Measurements from ENCODE around the gene SH3RF3. TPM values are rescaled to one million over a fixed set of nuclear protein-coding genes. Genes with fewer than 3 reads are reported as not detected.
A peak's percentile ranks its signal among the peaks of the same experiment; 100 is the strongest.

Gene SH3RF3
- total RNA-seq, 1 donor from 2014 or later, result 7.3 TPM

DNA sequence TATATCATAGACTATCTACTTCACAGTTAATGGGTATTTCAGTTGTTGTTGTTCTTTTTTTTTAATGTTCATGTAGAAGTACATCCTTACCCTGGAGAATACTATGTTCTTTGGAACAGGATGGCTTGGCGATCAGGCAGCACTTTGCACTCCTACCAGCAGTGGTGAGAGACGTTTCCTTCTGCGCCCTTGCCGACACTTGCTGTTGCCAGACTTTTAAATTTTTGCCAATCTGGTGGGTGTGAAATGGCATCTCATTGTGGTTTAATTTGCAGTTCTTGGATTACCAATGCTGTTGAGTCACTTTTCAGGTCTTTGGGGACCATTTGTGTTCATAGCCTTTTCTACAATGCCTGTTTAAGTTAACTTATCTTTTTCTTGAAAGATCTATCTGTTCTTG, 197.3 kb downstream of the SH3RF3 start:
- Histone ChIP-seq H3K36me3 (ENCODE audit: insufficient read depth, low read length) (no peaks in the 10 kb centered on the region), H3K79me2 (ENCODE audit: insufficient read depth, low read length) (no peaks in the 10 kb centered on the region), H3K27me3 (ENCODE audit: insufficient read depth, low read length) (no peaks in the 10 kb centered on the region), H3K9me3 (ENCODE audit: insufficient read depth, low read depth, low read length) (no peaks in the 10 kb centered on the region), H3K27ac (ENCODE audit: low read depth, low read length) (no peak overlapping the region), H3K4me3 (ENCODE audit: insufficient read depth, low read depth, low read length) (no peak overlapping the region), H3K4me1 (ENCODE audit: insufficient read depth, low read length) (peaks cover 39% of the 10 kb centered on the region), H3K4me2 (ENCODE audit: low read length) (no peak overlapping the region), H3K9ac (ENCODE audit: low read length) (no peak overlapping the region), H2AFZ (ENCODE audit: low read depth, low read length) (no peak overlapping the region), H4K20me1 (ENCODE audit: insufficient read depth, low read length) (peaks cover 5% of the 10 kb centered on the region)
- Mint-ChIP-seq H3K4me1 (ENCODE audit: low read depth, unreplicated experiment) (peaks cover 48% of the 10 kb centered on the region), H3K4me3 (ENCODE audit: unreplicated experiment) (no peak overlapping the region), H3K9me3 (ENCODE audit: unreplicated experiment) (peaks cover 2% of the 10 kb centered on the region), H3K27ac (ENCODE audit: unreplicated experiment) (no peak overlapping the region), H3K36me3 (ENCODE audit: low read depth, unreplicated experiment) (no peaks in the 10 kb centered on the region), H3K27me3 (ENCODE audit: low read depth, unreplicated experiment) (peaks cover 2% of the 10 kb centered on the region)
- TF ChIP-seq CTCF (IDR thresholded peaks at IDR 0.05; ENCODE audit: insufficient read depth, low read depth, low read length) (no peak), EZH2 (IDR thresholded peaks at IDR 0.05; ENCODE audit: insufficient read depth, low read length) (no peak)
- DNase-seq (ENCODE audit: low read depth) (no peak), FAIRE-seq (no peak)

DNA sequence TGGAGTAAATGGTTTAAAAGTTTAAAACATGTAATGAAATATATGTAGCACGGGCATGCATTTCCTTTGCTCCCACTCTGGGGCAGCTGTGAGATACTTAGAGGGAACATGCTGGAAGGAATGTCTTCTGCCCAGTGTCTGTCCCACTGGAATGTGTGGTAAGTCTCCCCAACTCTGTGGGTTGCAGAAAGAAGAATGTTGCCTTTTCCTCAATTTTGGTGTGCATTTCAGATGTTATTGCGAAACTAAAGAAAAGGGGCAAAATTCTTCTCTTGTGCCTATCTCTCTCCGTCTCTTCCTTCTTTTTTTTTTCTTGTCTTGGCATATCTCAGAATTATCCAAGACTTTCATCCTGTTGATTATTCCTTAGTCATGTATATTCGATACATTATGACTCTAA, 201.1 kb downstream of the SH3RF3 start:
- Mint-ChIP-seq H3K27ac (ENCODE audit: unreplicated experiment) (peak overlapping the region; percentile 9), H3K9me3 (ENCODE audit: unreplicated experiment) (peaks cover 2% of the 10 kb centered on the region), H3K4me1 (ENCODE audit: low read depth, unreplicated experiment) (peaks cover 50% of the 10 kb centered on the region), H3K36me3 (ENCODE audit: low read depth, unreplicated experiment) (no peaks in the 10 kb centered on the region), H3K4me3 (ENCODE audit: unreplicated experiment) (peak overlapping the region; percentile 11), H3K27me3 (ENCODE audit: low read depth, unreplicated experiment) (no peaks in the 10 kb centered on the region)
- H3K79me2 ChIP-seq (ENCODE audit: insufficient read depth, low read length), result no peaks in the 10 kb centered on the region
- no peaks in the 10 kb centered on the region for H4K20me1 ChIP-seq (ENCODE audit: insufficient read depth, low read length)
- peaks cover 43% of the 10 kb centered on the region for H3K4me1 ChIP-seq (ENCODE audit: insufficient read depth, low read length)
- no peak overlapping the region for H3K9ac ChIP-seq (ENCODE audit: low read length)
- peak; percentile 5 for FAIRE-seq
- TF ChIP-seq CTCF (IDR thresholded peaks at IDR 0.05; ENCODE audit: insufficient read depth, low read depth, low read length) (no peak), EZH2 (IDR thresholded peaks at IDR 0.05; ENCODE audit: insufficient read depth, low read length) (no peak)
- H3K9me3 ChIP-seq (ENCODE audit: insufficient read depth, low read depth, low read length), result no peaks in the 10 kb centered on the region
- H3K4me3 ChIP-seq (ENCODE audit: insufficient read depth, low read depth, low read length), result no peak overlapping the region
- H3K36me3 ChIP-seq (ENCODE audit: insufficient read depth, low read length), result no peaks in the 10 kb centered on the region
- H3K4me2 ChIP-seq (ENCODE audit: low read length), result peak overlapping the region; percentile 44
- no peak overlapping the region for H2AFZ ChIP-seq (ENCODE audit: low read depth, low read length)
- H3K27me3 ChIP-seq (ENCODE audit: insufficient read depth, low read length), result no peaks in the 10 kb centered on the region
- peak; percentile 82 for DNase-seq (ENCODE audit: low read depth)
- no peak overlapping the region for H3K27ac ChIP-seq (ENCODE audit: low read depth, low read length)

GRCh38 chr2:109331081-109331480, 202.1 kb downstream of the SH3RF3 start:
- Mint-ChIP-seq H3K9me3 (ENCODE audit: unreplicated experiment) (peaks cover 2% of the 10 kb centered on the region), H3K27ac (ENCODE audit: unreplicated experiment) (no peak overlapping the region), H3K27me3 (ENCODE audit: low read depth, unreplicated experiment) (no peaks in the 10 kb centered on the region), H3K4me1 (ENCODE audit: low read depth, unreplicated experiment) (peaks cover 53% of the 10 kb centered on the region), H3K36me3 (ENCODE audit: low read depth, unreplicated experiment) (no peaks in the 10 kb centered on the region), H3K4me3 (ENCODE audit: unreplicated experiment) (no peak overlapping the region)
- no peak overlapping the region for H3K27ac ChIP-seq (ENCODE audit: low read depth, low read length)
- H3K79me2 ChIP-seq (ENCODE audit: insufficient read depth, low read length), result no peaks in the 10 kb centered on the region
- H3K27me3 ChIP-seq (ENCODE audit: insufficient read depth, low read length), result no peaks in the 10 kb centered on the region
- DNase-seq (ENCODE audit: low read depth), result no peak
- H3K4me2 ChIP-seq (ENCODE audit: low read length), result peak overlapping the region; percentile 1
- no peaks in the 10 kb centered on the region for H4K20me1 ChIP-seq (ENCODE audit: insufficient read depth, low read length)
- H3K36me3 ChIP-seq (ENCODE audit: insufficient read depth, low read length), result no peaks in the 10 kb centered on the region
- no peak for FAIRE-seq
- H3K9ac ChIP-seq (ENCODE audit: low read length), result no peak overlapping the region
- no peaks in the 10 kb centered on the region for H3K9me3 ChIP-seq (ENCODE audit: insufficient read depth, low read depth, low read length)
- TF ChIP-seq EZH2 (IDR thresholded peaks at IDR 0.05; ENCODE audit: insufficient read depth, low read length), result no peak
- TF ChIP-seq CTCF (IDR thresholded peaks at IDR 0.05; ENCODE audit: insufficient read depth, low read depth, low read length), result no peak
- H3K4me1 ChIP-seq (ENCODE audit: insufficient read depth, low read length), result peaks cover 45% of the 10 kb centered on the region
- H3K4me3 ChIP-seq (ENCODE audit: insufficient read depth, low read depth, low read length), result no peak overlapping the region
- H2AFZ ChIP-seq (ENCODE audit: low read depth, low read length), result no peak overlapping the region
